Posterior cingulate gyrus (tissue), 11 donors: ENCODE data around the gene FASTKD1.

Experiments
- DNase-seq, 10 donors: peaks; one replicate each; pipeline versions ENCODE4 v3.0.0 to v3.0.0-alpha.2; 2020 to 2021; ENCODE audit warnings: mixed read lengths in 3 of 10
- intact Hi-C: fragments of 100-400 bp; cut with DNase I; formaldehyde crosslinking; loops from one replicate; pipeline ENCODE4 v1.15.1; 2023

Gene FASTKD1

GRCh38 chr2:169511818-169512217, 61.8 kb downstream of the FASTKD1 start:
- intact Hi-C loops = no loop called here
- DNase-seq = no peak

GRCh38 chr2:169510496-169510895, 63.2 kb downstream of the FASTKD1 start:
- no peak for DNase-seq
- intact Hi-C loops = no loop called here

- no peak for DNase-seq
- intact Hi-C loops = no loop called here
Measured at GRCh38 chr2:169509955-169510354, 63.7 kb downstream of the FASTKD1 start.

- DNase-seq = no peak
Measured at GRCh38 chr2:169509298-169509885, 64.3 kb downstream of the FASTKD1 start, which contains the start of gene KLHL41. Gene KLHL41 (plus strand): TSS chr2:169509702. CDS start chr2:169509779, 77 bp downstream.

GRCh38 chr2:169507698-169508097, 66.0 kb downstream of the FASTKD1 start:
- no peak for DNase-seq
- intact Hi-C loops = no loop called here

More at GRCh38 chr2:169509298-169509885, 64.3 kb downstream of the FASTKD1 start, which contains the start of gene KLHL41:
- intact Hi-C loops = no loop called here

- DNase-seq = peak in 1 of 10 donors; percentile 77
- intact Hi-C loops = no loop called here
Measured at GRCh38 chr2:169504651-169505050, 69.0 kb downstream of the FASTKD1 start.

- no peak for DNase-seq
- intact Hi-C loops = no loop called here
Measured at GRCh38 chr2:169495310-169495928, 78.2 kb downstream of the FASTKD1 start.

GRCh38 chr2:169493360-169493759, 80.3 kb downstream of the FASTKD1 start:
- no peak for DNase-seq
- intact Hi-C loops = no loop called here

GRCh38 chr2:169491378-169491777, 82.3 kb downstream of the FASTKD1 start:
- intact Hi-C loops = no loop called here
- no peak for DNase-seq

- no peak for DNase-seq
- intact Hi-C loops = no loop called here
Measured at GRCh38 chr2:169490834-169491233, 82.8 kb downstream of the FASTKD1 start.

- intact Hi-C loops = no loop called here
- no peak for DNase-seq
Measured at GRCh38 chr2:169486487-169486886, 87.2 kb downstream of the FASTKD1 start.

- intact Hi-C loops = no loop called here
- no peak for DNase-seq
Measured at GRCh38 chr2:169485650-169486138, 88.0 kb downstream of the FASTKD1 start.

GRCh38 chr2:169480079-169480465, 93.6 kb downstream of the FASTKD1 start:
- DNase-seq = no peak
- intact Hi-C loops = no loop called here
